ENCODE data around the gene ZNF775. TPM values are rescaled to one million over a fixed set of nuclear protein-coding genes. Genes with fewer than 3 reads are reported as not detected.

ZNF775 gene
- total RNA-seq, 1 donor from 2014 or later = 16.5 TPM

DNA sequence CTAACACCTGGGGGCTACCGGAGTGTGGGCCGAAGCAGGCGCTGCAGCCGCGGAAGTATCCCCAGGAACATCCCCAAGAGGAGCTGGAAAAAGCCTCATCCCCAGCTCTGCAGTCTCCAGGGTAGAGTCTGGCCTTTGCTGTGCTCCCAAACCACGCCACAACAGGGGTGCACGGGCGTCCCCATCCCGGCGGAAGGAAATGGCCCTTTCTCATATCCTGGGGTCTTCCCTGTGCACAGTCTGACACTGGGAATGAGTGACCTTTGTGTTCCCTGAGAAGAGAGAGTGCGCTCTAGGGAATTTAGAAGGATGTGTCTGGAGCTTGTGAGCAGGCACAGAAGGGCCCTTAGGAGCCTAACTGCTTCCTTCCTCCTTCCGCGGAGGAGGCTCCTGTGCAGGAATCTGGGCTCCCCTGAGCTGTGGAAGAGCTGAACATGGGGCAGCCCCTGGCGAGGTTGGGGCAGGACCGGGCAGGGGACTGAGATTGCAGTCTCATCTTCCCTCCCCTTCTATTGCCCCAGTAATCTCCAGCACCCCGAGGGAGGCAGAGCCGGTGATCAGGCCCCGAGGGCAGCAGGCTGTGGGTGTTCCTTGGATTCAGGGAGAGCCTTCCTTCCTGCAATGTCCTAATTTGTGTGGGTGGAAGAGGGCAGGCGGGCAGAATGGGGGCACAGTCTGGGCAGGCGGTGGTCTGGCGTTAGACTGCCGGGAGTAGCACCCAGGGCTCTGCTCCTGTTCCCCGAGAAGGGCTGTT lies 9.2 kb upstream of the ZNF775 start:
- no peak for DNase-seq (ENCODE audit: low read depth, low spot score)
- peaks cover 2% of the 10 kb centered on the region for H3K27me3 Mint-ChIP-seq (ENCODE audit: low read depth)
- H3K9me3 Mint-ChIP-seq = no peaks in the 10 kb centered on the region
- TF ChIP-seq, protein P1, sequence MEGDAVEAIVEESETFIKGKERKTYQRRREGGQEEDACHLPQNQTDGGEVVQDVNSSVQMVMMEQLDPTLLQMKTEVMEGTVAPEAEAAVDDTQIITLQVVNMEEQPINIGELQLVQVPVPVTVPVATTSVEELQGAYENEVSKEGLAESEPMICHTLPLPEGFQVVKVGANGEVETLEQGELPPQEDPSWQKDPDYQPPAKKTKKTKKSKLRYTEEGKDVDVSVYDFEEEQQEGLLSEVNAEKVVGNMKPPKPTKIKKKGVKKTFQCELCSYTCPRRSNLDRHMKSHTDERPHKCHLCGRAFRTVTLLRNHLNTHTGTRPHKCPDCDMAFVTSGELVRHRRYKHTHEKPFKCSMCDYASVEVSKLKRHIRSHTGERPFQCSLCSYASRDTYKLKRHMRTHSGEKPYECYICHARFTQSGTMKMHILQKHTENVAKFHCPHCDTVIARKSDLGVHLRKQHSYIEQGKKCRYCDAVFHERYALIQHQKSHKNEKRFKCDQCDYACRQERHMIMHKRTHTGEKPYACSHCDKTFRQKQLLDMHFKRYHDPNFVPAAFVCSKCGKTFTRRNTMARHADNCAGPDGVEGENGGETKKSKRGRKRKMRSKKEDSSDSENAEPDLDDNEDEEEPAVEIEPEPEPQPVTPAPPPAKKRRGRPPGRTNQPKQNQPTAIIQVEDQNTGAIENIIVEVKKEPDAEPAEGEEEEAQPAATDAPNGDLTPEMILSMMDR (conservative IDR thresholded peaks at IDR 0.05) = no peak
- peaks cover 15% of the 10 kb centered on the region for H3K36me3 Mint-ChIP-seq (ENCODE audit: low read depth)
- H3K4me1 Mint-ChIP-seq = peaks cover 47% of the 10 kb centered on the region
- H3K4me3 Mint-ChIP-seq = peak overlapping the region; percentile 100
- peak overlapping the region; percentile 99 for H3K27ac Mint-ChIP-seq (ENCODE audit: unreplicated experiment)

DNA sequence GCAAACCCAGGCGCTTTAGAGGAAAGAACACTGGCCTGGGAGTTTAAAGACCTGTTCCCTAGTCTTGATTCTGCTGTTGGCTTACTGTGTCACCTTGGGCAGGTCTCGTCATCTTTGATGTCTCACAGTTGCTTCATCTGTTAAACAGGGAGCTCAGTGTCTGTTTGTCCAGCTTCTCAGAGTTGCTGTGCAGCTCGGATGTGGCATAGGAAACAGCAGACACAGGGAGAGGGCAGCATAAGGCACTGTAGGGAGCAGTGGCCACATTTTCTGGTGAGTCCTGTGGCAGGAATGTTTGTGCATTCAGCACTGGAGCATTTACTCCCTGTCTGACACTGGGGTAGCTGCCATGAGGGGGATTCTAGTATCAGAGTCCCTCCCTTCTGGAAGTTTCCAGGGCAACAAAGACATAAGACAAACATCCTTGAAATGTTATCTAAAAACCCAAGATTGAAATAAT lies 8.5 kb upstream of the ZNF775 start:
- TF ChIP-seq, protein P1 (conservative IDR thresholded peaks at IDR 0.05) = no peak
- H3K27me3 Mint-ChIP-seq (ENCODE audit: low read depth) = peaks cover 2% of the 10 kb centered on the region
- H3K4me1 Mint-ChIP-seq = peaks cover 48% of the 10 kb centered on the region
- H3K9me3 Mint-ChIP-seq = no peaks in the 10 kb centered on the region
- H3K27ac Mint-ChIP-seq (ENCODE audit: unreplicated experiment) = peak overlapping the region; percentile 78
- peaks cover 15% of the 10 kb centered on the region for H3K36me3 Mint-ChIP-seq (ENCODE audit: low read depth)
- no peak for DNase-seq (ENCODE audit: low read depth, low spot score)
- H3K4me3 Mint-ChIP-seq = peak overlapping the region; percentile 100

DNA sequence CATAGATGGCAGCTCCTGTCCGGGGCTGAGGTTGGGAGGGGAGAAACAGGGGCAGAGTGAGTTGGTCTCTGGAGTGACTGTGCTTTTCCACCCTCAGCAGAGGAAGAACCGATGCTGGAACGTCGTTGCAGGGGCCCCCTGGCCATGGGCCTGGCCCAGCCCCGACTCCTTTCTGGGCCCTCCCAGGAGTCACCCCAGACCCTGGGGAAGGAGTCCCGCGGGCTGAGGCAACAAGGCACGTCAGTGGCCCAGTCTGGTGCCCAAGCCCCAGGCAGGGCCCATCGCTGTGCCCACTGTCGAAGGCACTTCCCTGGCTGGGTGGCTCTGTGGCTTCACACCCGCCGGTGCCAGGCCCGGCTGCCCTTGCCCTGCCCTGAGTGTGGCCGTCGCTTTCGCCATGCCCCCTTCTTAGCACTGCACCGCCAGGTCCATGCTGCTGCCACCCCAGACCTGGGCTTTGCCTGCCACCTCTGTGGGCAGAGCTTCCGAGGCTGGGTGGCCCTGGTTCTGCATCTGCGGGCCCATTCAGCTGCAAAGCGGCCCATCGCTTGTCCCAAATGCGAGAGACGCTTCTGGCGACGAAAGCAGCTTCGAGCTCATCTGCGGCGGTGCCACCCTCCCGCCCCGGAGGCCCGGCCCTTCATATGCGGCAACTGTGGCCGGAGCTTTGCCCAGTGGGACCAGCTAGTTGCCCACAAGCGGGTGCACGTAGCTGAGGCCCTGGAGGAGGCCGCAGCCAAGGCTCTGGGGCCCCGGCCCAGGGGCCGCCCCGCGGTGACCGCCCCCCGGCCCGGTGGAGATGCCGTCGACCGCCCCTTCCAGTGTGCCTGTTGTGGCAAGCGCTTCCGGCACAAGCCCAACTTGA lies 7.8 kb upstream of the ZNF775 start:
- Mint-ChIP-seq H3K9me3 (no peaks in the 10 kb centered on the region), H3K4me3 (no peak overlapping the region), H3K27me3 (ENCODE audit: low read depth) (peaks cover 2% of the 10 kb centered on the region), H3K36me3 (ENCODE audit: low read depth) (peaks cover 15% of the 10 kb centered on the region), H3K27ac (ENCODE audit: unreplicated experiment) (no peak overlapping the region), H3K4me1 (peaks cover 49% of the 10 kb centered on the region)
- TF ChIP-seq, protein P1 (conservative IDR thresholded peaks at IDR 0.05) = no peak
- no peak for DNase-seq (ENCODE audit: low read depth, low spot score)

DNA sequence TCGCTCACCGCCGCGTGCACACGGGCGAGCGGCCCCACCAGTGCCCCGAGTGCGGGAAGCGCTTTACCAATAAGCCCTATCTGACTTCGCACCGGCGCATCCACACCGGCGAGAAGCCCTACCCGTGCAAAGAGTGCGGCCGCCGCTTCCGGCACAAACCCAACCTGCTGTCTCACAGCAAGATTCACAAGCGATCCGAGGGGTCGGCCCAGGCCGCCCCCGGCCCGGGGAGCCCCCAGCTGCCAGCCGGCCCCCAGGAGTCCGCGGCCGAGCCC lies 7.2 kb upstream of the ZNF775 start:
- TF ChIP-seq, protein P1 (conservative IDR thresholded peaks at IDR 0.05) = no peak
- peaks cover 2% of the 10 kb centered on the region for H3K27me3 Mint-ChIP-seq (ENCODE audit: low read depth)
- H3K4me3 Mint-ChIP-seq = no peak overlapping the region
- H3K27ac Mint-ChIP-seq (ENCODE audit: unreplicated experiment) = no peak overlapping the region
- DNase-seq (ENCODE audit: low read depth, low spot score) = no peak
- no peaks in the 10 kb centered on the region for H3K9me3 Mint-ChIP-seq
- H3K4me1 Mint-ChIP-seq = peaks cover 52% of the 10 kb centered on the region
- H3K36me3 Mint-ChIP-seq (ENCODE audit: low read depth) = peaks cover 15% of the 10 kb centered on the region

DNA sequence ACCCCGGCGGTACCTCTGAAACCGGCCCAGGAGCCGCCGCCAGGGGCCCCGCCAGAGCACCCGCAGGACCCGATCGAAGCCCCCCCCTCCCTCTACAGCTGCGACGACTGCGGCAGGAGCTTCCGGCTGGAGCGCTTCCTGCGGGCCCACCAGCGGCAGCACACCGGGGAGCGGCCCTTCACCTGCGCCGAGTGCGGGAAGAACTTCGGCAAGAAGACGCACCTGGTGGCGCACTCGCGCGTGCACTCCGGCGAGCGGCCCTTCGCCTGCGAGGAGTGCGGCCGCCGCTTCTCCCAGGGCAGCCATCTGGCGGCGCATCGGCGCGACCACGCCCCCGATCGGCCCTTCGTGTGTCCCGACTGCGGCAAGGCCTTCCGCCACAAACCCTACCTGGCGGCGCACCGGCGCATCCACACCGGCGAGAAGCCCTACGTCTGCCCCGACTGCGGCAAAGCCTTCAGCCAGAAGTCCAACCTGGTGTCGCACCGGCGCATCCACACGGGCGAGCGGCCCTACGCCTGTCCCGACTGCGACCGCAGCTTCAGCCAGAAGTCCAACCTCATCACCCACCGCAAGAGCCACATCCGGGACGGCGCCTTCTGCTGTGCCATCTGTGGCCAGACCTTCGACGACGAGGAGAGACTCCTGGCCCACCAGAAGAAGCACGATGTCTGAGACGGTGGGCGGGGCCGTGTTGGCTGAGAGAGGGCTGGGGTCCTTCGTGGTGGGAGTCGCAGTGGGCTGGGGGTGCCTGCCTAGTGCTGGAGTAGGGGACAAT lies 6.7 kb upstream of the ZNF775 start:
- H3K27me3 Mint-ChIP-seq (ENCODE audit: low read depth) = peaks cover 2% of the 10 kb centered on the region
- no peak for DNase-seq (ENCODE audit: low read depth, low spot score)
- H3K27ac Mint-ChIP-seq (ENCODE audit: unreplicated experiment) = no peak overlapping the region
- H3K4me1 Mint-ChIP-seq = peaks cover 52% of the 10 kb centered on the region
- peaks cover 15% of the 10 kb centered on the region for H3K36me3 Mint-ChIP-seq (ENCODE audit: low read depth)
- TF ChIP-seq, protein P1 (conservative IDR thresholded peaks at IDR 0.05) = no peak
- peak overlapping the region; percentile 78 for H3K4me3 Mint-ChIP-seq
- H3K9me3 Mint-ChIP-seq = no peaks in the 10 kb centered on the region
